GM12891 (cell line): ENCODE results near the gene LRP1B.

Source experiments
- POLR2A ChIP-seq: IDR thresholded peaks from 2 replicates; pipeline ENCODE4 v1.6.1; 2011; ENCODE audit warnings: low read depth, low read length, control low read depth
- SPI1 ChIP-seq: IDR thresholded peaks from 2 replicates; pipeline ENCODE4 v1.6.1; 2011; ENCODE audit warnings: low read depth, low read length, control low read depth
- TAF1 ChIP-seq: IDR thresholded peaks from 2 replicates; pipeline ENCODE4 v1.6.1; 2011; ENCODE audit warnings: low read depth, low read length, control low read depth

GRCh38 chr2:140695155-140695554 is 1435.7 kb downstream of the LRP1B start:
- TF ChIP-seq SPI1 (no peak), POLR2A (no peak), TAF1 (no peak)
